H1 (cell line): ENCODE measurements around the gene MAP3K14.

Experiments used
- CHD2 ChIP-seq: IDR thresholded peaks from 2 replicates; pipeline ENCODE4 v1.6.1; 2012; ENCODE audit warnings: low read length, improper control_type of control experiment
- CTCF ChIP-seq, 3 experiments: IDR thresholded peaks; 1 replicate in 2 of 3; 2 replicates in 1 of 3; pipeline versions ENCODE4 v1.5.1 to v1.6.1; 2011; ENCODE audit warnings: low read length in 3 of 3, mild to moderate bottlenecking in 3 of 3, inconsistent platforms in 2 of 3, low read depth in 1 of 3, moderate library complexity in 1 of 3; ENCODE audit not compliant: insufficient read depth in 1 of 3; ENCODE audit errors: control extremely low read depth in 1 of 3
- EZH2 ChIP-seq: fragments of 200-600 bp; sonication (generic); IDR thresholded peaks from 2 replicates; pipeline ENCODE4 v1.7.1; 2012; ENCODE audit warnings: low read depth, mild to moderate bottlenecking, moderate library complexity, low read length, inconsistent platforms; ENCODE audit not compliant: severe bottlenecking
- POLR2AphosphoS5 ChIP-seq: IDR thresholded peaks from 2 replicates; pipeline ENCODE4 v1.6.1; 2011; ENCODE audit warnings: low read depth, low read length
- RAD21 ChIP-seq, 2 experiments: IDR thresholded peaks in 1 of 2; conservative IDR thresholded peaks in 1 of 2; 2 replicates each; pipeline ENCODE4 v1.6.1; 2011; ENCODE audit warnings: low read depth in 2 of 2, low read length in 2 of 2, improper control_type of control experiment in 1 of 2, inconsistent platforms in 1 of 2, mild to moderate bottlenecking in 1 of 2, moderate library complexity in 1 of 2
- SIN3A ChIP-seq, 2 experiments: IDR thresholded peaks in 1 of 2; conservative IDR thresholded peaks in 1 of 2; 2 replicates each; pipeline ENCODE4 v1.6.1; 2011 to 2012; ENCODE audit warnings: low read length in 2 of 2, improper control_type of control experiment in 1 of 2, low read depth in 1 of 2, mild to moderate bottlenecking in 1 of 2
- TBP ChIP-seq: IDR thresholded peaks from 2 replicates; pipeline ENCODE4 v1.6.1; 2011; ENCODE audit warnings: low read depth, low read length, improper control_type of control experiment

GRCh38 chr17:45325810-45326209, 9.0 kb upstream of the MAP3K14 start:
- TF ChIP-seq RAD21 (IDR thresholded peaks at IDR 0.05 in 1 of 2, conservative IDR thresholded peaks at IDR 0.05 in 1 of 2; ENCODE audit: low read depth in 2 of 2, low read length in 2 of 2) (no peak), CTCF (IDR thresholded peaks at IDR 0.05; ENCODE audit: control extremely low read depth in 1 of 3, insufficient read depth in 1 of 3, low read depth in 1 of 3, low read length in 3 of 3) (no peak), SIN3A (conservative IDR thresholded peaks at IDR 0.05 in 1 of 2, IDR thresholded peaks at IDR 0.05 in 1 of 2; ENCODE audit: low read depth in 1 of 2, low read length in 2 of 2) (no peak), POLR2AphosphoS5 (no peak), CHD2 (no peak), TBP (no peak), EZH2 (no peak)
